GM23248 (cell line): ENCODE results near the gene GABBR1. TPM values are rescaled to one million over a fixed set of nuclear protein-coding genes. Genes with fewer than 3 reads are reported as not detected.
A peak's percentile ranks its signal among the peaks of the same experiment; 100 is the strongest.

ENCODE experiments used
- DNase-seq: peaks from one replicate; pipeline ENCODE4 v3.0.0-alpha.2; 2015
- H2AFZ ChIP-seq: fragments of 200-600 bp; sonication (generic); 2 replicates; pipeline ENCODE4 v1.6.1; 2016; ENCODE audit warnings: antibody characterized with exemption
- H3F3A ChIP-seq: fragments of 200-600 bp; sonication (generic); 2 replicates; pipeline ENCODE4 v1.6.1; 2016; ENCODE audit warnings: mild to moderate bottlenecking, antibody characterized with exemption, mixed run types; ENCODE audit not compliant: insufficient read depth
- H3K27ac ChIP-seq: fragments of 200-600 bp; sonication (generic); 2 replicates; pipeline ENCODE4 v1.5.1; 2016; ENCODE audit warnings: mild to moderate bottlenecking
- H3K27me3 ChIP-seq: fragments of 200-600 bp; sonication (generic); replicated peaks from 2 replicates; pipeline ENCODE4 v1.6.1; 2016; ENCODE audit warnings: mild to moderate bottlenecking; ENCODE audit not compliant: insufficient read depth
- H3K36me3 ChIP-seq: fragments of 200-600 bp; sonication (generic); 2 replicates; pipeline ENCODE4 v1.6.1; 2016; ENCODE audit warnings: low read depth, mild to moderate bottlenecking
- H3K4me1 ChIP-seq: fragments of 200-600 bp; sonication (generic); 2 replicates; pipeline ENCODE4 v1.6.1; 2016; ENCODE audit warnings: mild to moderate bottlenecking; ENCODE audit not compliant: insufficient read depth
- H3K4me2 ChIP-seq: fragments of 200-600 bp; sonication (generic); one replicate; pipeline ENCODE4 v1.6.1; 2016; ENCODE audit warnings: mild to moderate bottlenecking; ENCODE audit not compliant: unreplicated experiment
- H3K4me3 ChIP-seq: fragments of 200-600 bp; sonication (generic); 2 replicates; pipeline ENCODE4 v1.5.1; 2016; ENCODE audit warnings: mild to moderate bottlenecking
- H3K79me2 ChIP-seq: fragments of 200-600 bp; sonication (generic); 2 replicates; pipeline ENCODE4 v1.6.1; 2016; ENCODE audit warnings: mild to moderate bottlenecking; ENCODE audit not compliant: insufficient read depth
- H3K9ac ChIP-seq: fragments of 200-600 bp; sonication (generic); 2 replicates; pipeline ENCODE4 v1.6.1; 2016; ENCODE audit warnings: mild to moderate bottlenecking
- H3K9me2 ChIP-seq: fragments of 200-600 bp; sonication (generic); 2 replicates; pipeline ENCODE4 v1.6.1; 2016; ENCODE audit warnings: mixed run types, mild to moderate bottlenecking, moderate library complexity; ENCODE audit not compliant: insufficient read depth
- H3K9me3 ChIP-seq: fragments of 200-600 bp; sonication (generic); one replicate; pipeline ENCODE4 v1.6.1; 2017; ENCODE audit warnings: low read depth
- H4K20me1 ChIP-seq: fragments of 200-600 bp; sonication (generic); 2 replicates; pipeline ENCODE4 v1.6.0; 2016; ENCODE audit not compliant: insufficient read depth
- EZH2 ChIP-seq: fragments of 200-600 bp; sonication (generic); IDR thresholded peaks from 2 replicates; pipeline ENCODE4 v1.6.1; 2018; ENCODE audit warnings: antibody characterized with exemption, mild to moderate bottlenecking; ENCODE audit not compliant: insufficient read depth, poor library complexity, severe bottlenecking
- EZH2phosphoT487 ChIP-seq: fragments of 200-600 bp; sonication (generic); IDR thresholded peaks from 2 replicates; pipeline ENCODE4 v1.6.1; 2018; ENCODE audit warnings: antibody characterized with exemption, moderate library complexity, mild to moderate bottlenecking, low read depth; ENCODE audit not compliant: insufficient read depth
- WGBS, 2 experiments: methylation state at CpG; one replicate each; pipeline ENCODE4 v1.1.6; 2015 to 2017; ENCODE audit warnings: low lambda C conversion rate in 2 of 2, low coverage in 1 of 2; ENCODE audit errors: missing lambda C conversion rate in 2 of 2; 5-methylcytosine and 5-hydroxymethylcytosine counted together
- in situ Hi-C: fragments of 300-500 bp; cut with MboI; formaldehyde crosslinking; loops from 2 replicates; pipeline ENCODE4 v1.15.0; 2020
- polyA plus RNA-seq: library from polyadenylated mRNA; unstranded; fragments of >200 nt; fragmentation: Nextera tagmentation; extraction: Ambion mirVana; gene quantifications from 2 replicates; pipeline ENCODE4 v1.2.1, GENCODE V29; 2016
- total RNA-seq: library from RNA; depleted of rRNA; stranded (reverse); fragments of >200 nt; shearing (Covaris generic); gene quantifications from 2 replicates; pipeline ENCODE4 v1.2.3, GENCODE V29; 2014

The GABBR1 gene
- total and polyA plus RNA-seq, 2 experiments from 2014 or later, result 5.3 to 6.1 TPM

GRCh38 chr6:29591677-29592076, 41.3 kb downstream of the GABBR1 start:
- H3K27me3 ChIP-seq, result 0 out of 2 replicates have a peak, but pooled peaks cover 5% of the 10 kb centered on the region
- H3K9me3 ChIP-seq, result no peaks in the 10 kb centered on the region
- WGBS, 2 experiments, result 55 to 61% methylated on average over 2 of the region's 2 CpGs
- H3F3A ChIP-seq, result no peaks in the 10 kb centered on the region
- H3K4me3 ChIP-seq, result no peak overlapping the region
- DNase-seq, result no peak
- TF ChIP-seq EZH2phosphoT487, result no peak
- TF ChIP-seq EZH2, result no peak
- H3K36me3 ChIP-seq, result no peaks in the 10 kb centered on the region
- no peaks in the 10 kb centered on the region for H4K20me1 ChIP-seq
- H3K79me2 ChIP-seq, result no peaks in the 10 kb centered on the region
- in situ Hi-C loops, result loop anchor here (25.0 kb wide), 1 partner anchor 904 kb away; no protein-coding TSS in a partner anchor
- H3K9me2 ChIP-seq, result no peaks in the 10 kb centered on the region
- H2AFZ ChIP-seq, result no peak overlapping the region
- H3K9ac ChIP-seq, result no peak overlapping the region
- no peak overlapping the region for H3K27ac ChIP-seq
- no peaks in the 10 kb centered on the region for H3K4me1 ChIP-seq
- no peak overlapping the region for H3K4me2 ChIP-seq

- Histone ChIP-seq H2AFZ (no peak overlapping the region), H3K9ac (no peak overlapping the region), H3K4me3 (no peak overlapping the region), H3K9me3 (no peaks in the 10 kb centered on the region), H3K4me1 (no peaks in the 10 kb centered on the region), H3K9me2 (no peaks in the 10 kb centered on the region), H3K27me3 (peaks cover 5% of the 10 kb centered on the region; the same call in 1 of the 2 replicates), H3K36me3 (no peaks in the 10 kb centered on the region), H3K79me2 (no peaks in the 10 kb centered on the region), H4K20me1 (no peaks in the 10 kb centered on the region), H3K27ac (no peak overlapping the region), H3F3A (no peaks in the 10 kb centered on the region), H3K4me2 (no peak overlapping the region)
- in situ Hi-C loops, result loop anchor here (25.0 kb wide), 1 partner anchor 903 kb away; no protein-coding TSS in a partner anchor
- 61 to 69% methylated on average over 4 of the region's 4 CpGs for WGBS, 2 experiments
- TF ChIP-seq EZH2phosphoT487 (no peak), EZH2 (no peak)
- no peak for DNase-seq
These were observed 42.7 kb downstream of the GABBR1 start for GRCh38 chr6:29590218-29590808.

- in situ Hi-C loops, result loop anchor here (25.0 kb wide), 1 partner anchor 902 kb away; no protein-coding TSS in a partner anchor
- Histone ChIP-seq H3K4me1 (no peaks in the 10 kb centered on the region), H4K20me1 (no peaks in the 10 kb centered on the region), H3K9me3 (no peaks in the 10 kb centered on the region), H3K27ac (no peak overlapping the region), H3K36me3 (no peaks in the 10 kb centered on the region), H3K4me3 (no peak overlapping the region), H3K9ac (no peak overlapping the region), H3K27me3 (peaks cover 5% of the 10 kb centered on the region; the same call in 1 of the 2 replicates), H3K79me2 (no peaks in the 10 kb centered on the region), H3K4me2 (no peak overlapping the region), H2AFZ (no peak overlapping the region), H3F3A (no peaks in the 10 kb centered on the region), H3K9me2 (no peaks in the 10 kb centered on the region)
- WGBS, 2 experiments, result 2 to 4% methylated on average over 3 of the region's 3 CpGs
- peak; percentile 58 for DNase-seq
- TF ChIP-seq EZH2 (no peak), EZH2phosphoT487 (no peak)
These were observed 43.4 kb downstream of the GABBR1 start for GRCh38 chr6:29589423-29590048.

- H3K27me3 ChIP-seq, result peaks cover 5% of the 10 kb centered on the region; the same call in 1 of the 2 replicates
- no peaks in the 10 kb centered on the region for H3K9me2 ChIP-seq
- H3K4me1 ChIP-seq, result no peaks in the 10 kb centered on the region
- no peak within 1 kb of the TSS for H3K4me2 ChIP-seq
- no peaks in the 10 kb centered on the region for H3K9me3 ChIP-seq
- no peak within 1 kb of the TSS for H2AFZ ChIP-seq
- no peaks in the 10 kb centered on the region for H3F3A ChIP-seq
- H3K4me3 ChIP-seq, result no peak within 1 kb of the TSS
- no peaks in the 10 kb centered on the region for H3K36me3 ChIP-seq
- H3K79me2 ChIP-seq, result no peaks in the 10 kb centered on the region
- H3K9ac ChIP-seq, result no peak within 1 kb of the TSS
- TF ChIP-seq EZH2phosphoT487, result no peak
- no peaks in the 10 kb centered on the region for H4K20me1 ChIP-seq
- in situ Hi-C loops, result loop anchor here (25.0 kb wide), 1 partner anchor 898 kb away; no protein-coding TSS in a partner anchor
- no peak for DNase-seq
- H3K27ac ChIP-seq, result no peak within 1 kb of the TSS
These were observed 48.2 kb downstream of the GABBR1 start, which contains the start of gene OR2H2 for GRCh38 chr6:29584821-29585220. TSS of gene OR2H2 (plus strand) at chr6:29585121. CDS start at chr6:29587945, 2,824 bp downstream.
